NB4 (cell line): ENCODE data around the gene BHLHE41.

Experiments used
- DNase-seq: peaks from one replicate; pipeline ENCODE4 v3.0.0; 2010; ENCODE audit warnings: low read depth
- H3K4me3 ChIP-seq: one replicate; pipeline ENCODE4 v1.5.1; 2011; ENCODE audit warnings: mild to moderate bottlenecking, low read depth, low read length, moderate library complexity
- MYC ChIP-seq: IDR thresholded peaks from 2 replicates; pipeline ENCODE4 v1.6.1; 2011; ENCODE audit warnings: low read depth, low read length
- POLR2A ChIP-seq: IDR thresholded peaks from 2 replicates; pipeline ENCODE4 v1.6.1; 2011; ENCODE audit warnings: mild to moderate bottlenecking; ENCODE audit not compliant: insufficient read length; ENCODE audit errors: extremely low read depth
- TF ChIP-seq, protein P1 (sequence below): IDR thresholded peaks from one replicate; pipeline ENCODE4 v1.5.1; 2012; ENCODE audit warnings: low read depth, low read length
- TF ChIP-seq, protein P2 (sequence below): IDR thresholded peaks from 2 replicates; pipeline ENCODE4 v1.6.1; 2011; ENCODE audit warnings: low read depth, low read length

Gene BHLHE41

DNA sequence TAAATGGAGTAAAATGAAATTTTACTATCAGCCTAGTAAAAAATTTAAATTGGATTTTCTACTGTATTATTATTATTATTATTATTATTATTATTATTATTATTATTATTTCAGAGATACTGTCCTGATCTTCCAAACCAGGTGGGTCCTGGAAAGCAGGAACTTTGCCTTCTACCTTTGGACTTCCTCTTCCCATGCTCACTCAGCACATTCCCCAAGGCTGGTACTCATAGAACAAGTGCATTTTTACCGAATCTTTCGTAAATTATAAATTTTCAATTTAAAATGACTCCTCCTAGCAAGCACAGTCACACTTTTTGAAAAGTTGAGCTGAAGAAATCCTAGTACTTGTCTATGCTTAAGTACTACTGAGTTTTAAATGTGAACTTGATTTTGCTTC, 29.7 kb downstream of the BHLHE41 start:
- DNase-seq: no peak
- no peak overlapping the region for H3K4me3 ChIP-seq
- no peak for TF ChIP-seq MYC
- TF ChIP-seq, protein P1, sequence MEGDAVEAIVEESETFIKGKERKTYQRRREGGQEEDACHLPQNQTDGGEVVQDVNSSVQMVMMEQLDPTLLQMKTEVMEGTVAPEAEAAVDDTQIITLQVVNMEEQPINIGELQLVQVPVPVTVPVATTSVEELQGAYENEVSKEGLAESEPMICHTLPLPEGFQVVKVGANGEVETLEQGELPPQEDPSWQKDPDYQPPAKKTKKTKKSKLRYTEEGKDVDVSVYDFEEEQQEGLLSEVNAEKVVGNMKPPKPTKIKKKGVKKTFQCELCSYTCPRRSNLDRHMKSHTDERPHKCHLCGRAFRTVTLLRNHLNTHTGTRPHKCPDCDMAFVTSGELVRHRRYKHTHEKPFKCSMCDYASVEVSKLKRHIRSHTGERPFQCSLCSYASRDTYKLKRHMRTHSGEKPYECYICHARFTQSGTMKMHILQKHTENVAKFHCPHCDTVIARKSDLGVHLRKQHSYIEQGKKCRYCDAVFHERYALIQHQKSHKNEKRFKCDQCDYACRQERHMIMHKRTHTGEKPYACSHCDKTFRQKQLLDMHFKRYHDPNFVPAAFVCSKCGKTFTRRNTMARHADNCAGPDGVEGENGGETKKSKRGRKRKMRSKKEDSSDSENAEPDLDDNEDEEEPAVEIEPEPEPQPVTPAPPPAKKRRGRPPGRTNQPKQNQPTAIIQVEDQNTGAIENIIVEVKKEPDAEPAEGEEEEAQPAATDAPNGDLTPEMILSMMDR: no peak
- TF ChIP-seq, protein P2, sequence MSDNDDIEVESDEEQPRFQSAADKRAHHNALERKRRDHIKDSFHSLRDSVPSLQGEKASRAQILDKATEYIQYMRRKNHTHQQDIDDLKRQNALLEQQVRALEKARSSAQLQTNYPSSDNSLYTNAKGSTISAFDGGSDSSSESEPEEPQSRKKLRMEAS: no peak

DNA sequence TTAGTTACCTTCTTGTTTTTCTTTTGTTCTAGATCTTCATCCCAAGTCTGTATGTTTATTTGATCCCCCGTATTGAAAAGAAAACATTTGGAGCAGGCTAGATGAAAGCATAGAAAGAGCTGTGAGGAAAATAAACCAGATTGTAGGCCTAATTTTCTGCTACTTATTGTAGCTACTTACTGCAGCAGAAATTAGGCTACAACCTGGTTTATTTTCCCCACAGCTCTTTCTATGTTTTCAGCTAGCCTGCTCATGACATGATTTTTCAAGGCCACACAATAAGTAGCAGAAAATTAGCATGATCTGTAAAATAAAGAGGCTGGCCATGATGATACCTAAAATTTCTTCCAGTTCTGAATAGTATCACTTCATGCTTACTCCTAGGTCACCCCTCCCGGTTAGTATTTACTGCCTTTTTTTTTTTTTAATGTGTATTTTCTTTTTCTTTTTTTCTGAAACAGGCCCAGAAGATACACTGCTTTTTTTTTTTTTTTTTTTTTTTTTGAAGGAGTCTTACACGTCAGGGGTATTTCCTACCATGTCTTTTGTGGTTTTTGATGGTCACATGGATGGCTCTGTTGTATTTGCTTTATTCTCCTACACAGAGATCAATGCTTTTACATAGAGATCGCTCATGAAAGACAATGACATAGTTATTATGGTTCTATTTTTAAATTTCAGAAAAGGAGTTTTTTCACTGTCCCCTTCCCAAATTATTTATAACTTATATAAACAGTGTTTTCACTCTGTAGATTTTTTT, 32.3 kb downstream of the BHLHE41 start:
- TF ChIP-seq MYC (no peak), POLR2A (no peak)
- TF ChIP-seq, protein P2: no peak
- TF ChIP-seq, protein P1: no peak
- no peak overlapping the region for H3K4me3 ChIP-seq
- no peak for DNase-seq

DNA sequence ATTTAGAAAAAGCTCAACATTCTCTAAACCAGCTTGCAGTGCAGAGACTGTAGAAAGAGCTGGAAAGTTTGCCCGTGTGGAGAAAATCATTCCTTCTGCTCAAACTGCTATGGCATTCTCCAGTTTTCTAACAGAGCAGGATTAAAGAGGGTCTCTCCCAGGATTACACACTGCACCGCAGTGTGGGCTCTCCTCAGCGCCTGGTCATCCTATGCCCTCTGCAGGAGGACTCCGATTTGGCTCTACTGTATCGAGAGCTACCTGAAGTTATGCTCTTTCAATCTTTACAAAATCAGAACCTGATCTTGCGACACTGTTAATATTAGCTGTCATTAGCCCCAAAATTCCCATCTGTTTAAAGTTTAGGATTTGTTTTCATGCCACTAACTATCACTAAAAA, 33.0 kb downstream of the BHLHE41 start:
- no peak overlapping the region for H3K4me3 ChIP-seq
- no peak for DNase-seq
- TF ChIP-seq MYC (no peak), POLR2A (no peak)
- TF ChIP-seq, protein P1: no peak
- TF ChIP-seq, protein P2: no peak

DNA sequence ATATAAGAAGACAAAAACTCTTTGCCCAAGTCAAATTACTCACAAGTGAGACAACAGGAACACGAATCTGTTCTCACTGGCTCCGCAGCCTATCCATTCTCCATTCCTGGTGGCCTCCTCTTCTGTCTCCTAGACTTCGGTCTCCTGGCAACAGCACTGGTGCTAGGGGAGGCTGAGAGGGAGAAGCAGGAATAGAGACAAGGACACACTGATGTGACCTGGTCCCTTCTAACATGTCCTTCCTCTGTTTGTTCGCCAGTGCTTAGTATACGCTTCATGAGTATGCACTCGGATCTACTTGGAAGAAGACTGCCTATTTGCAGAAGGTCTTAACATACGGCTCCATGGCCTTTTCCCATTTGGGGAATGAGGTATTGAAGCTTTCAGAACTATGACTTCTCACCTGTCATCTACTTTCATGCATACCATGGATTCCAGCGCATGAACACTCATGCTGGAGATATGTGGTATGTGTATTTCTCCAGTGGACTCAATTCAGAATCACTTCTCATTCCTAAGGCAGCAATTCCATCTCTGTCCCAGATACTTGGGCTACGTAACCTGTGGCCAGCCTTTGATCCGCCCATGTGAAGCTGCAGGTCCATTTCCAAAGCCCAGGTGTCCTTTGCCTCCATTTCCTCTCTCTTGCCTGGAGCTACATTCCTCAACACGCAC, 33.9 kb downstream of the BHLHE41 start:
- TF ChIP-seq MYC (no peak), POLR2A (no peak)
- TF ChIP-seq, protein P1: no peak
- TF ChIP-seq, protein P2: no peak
- DNase-seq: no peak
- no peak overlapping the region for H3K4me3 ChIP-seq

DNA sequence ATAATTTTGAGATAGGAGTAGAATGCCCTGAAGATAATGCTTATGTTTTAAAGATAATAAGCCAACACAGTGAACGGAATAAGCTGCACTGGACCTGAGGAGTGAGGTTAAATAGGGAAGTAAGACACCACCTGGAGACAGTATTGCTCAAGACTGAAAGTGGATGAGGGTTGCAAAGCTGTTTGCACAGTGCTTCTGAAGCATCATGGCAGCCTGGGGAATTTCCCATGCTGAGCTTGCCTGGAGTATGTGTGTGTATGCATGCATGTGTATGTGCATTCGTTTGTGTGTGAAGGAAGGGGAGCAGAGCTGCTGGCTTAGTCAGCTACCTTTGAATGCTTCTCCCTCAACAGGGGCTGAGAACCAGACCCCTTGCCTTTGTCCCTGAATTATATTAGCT, 35.8 kb downstream of the BHLHE41 start:
- TF ChIP-seq MYC: no peak
- TF ChIP-seq, protein P1: no peak
- TF ChIP-seq POLR2A: no peak
- TF ChIP-seq, protein P2: no peak
- peak; percentile 52 for DNase-seq
- no peak overlapping the region for H3K4me3 ChIP-seq

DNA sequence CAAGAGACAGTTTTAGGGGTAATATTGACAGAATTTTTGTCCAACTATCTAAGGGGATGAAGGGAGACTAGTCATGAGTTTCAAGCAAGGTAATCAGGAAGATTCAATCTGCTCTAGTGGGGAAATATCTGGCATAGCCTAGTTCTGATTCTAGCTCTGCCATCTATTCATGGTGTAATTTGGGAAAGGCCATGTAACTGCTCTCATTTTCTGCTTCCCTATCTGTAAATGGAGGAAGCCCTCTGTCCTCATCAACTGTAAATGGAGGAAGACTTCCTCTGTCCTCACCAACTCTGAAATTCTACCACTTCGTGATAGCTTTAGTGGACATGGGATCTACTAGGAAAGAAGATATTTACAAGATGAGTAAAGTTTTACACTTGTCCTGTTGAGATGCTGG, 37.9 kb downstream of the BHLHE41 start:
- no peak for TF ChIP-seq POLR2A
- TF ChIP-seq, protein P1: no peak
- TF ChIP-seq, protein P2: no peak
- TF ChIP-seq MYC: no peak
- H3K4me3 ChIP-seq: no peak overlapping the region
- DNase-seq: no peak
